Neural progenitor cell (in vitro differentiated cells): ENCODE data around the gene MRPS6.

Source experiments
- CTCF ChIP-seq: fragments of 200-600 bp; sonication (generic); IDR thresholded peaks from 2 replicates; pipeline ENCODE4 v1.5.1; 2017; ENCODE audit warnings: antibody characterized with exemption, mild to moderate bottlenecking
- EZH2 ChIP-seq: fragments of 200-600 bp; sonication (generic); IDR thresholded peaks from 2 replicates; pipeline ENCODE4 v1.6.1; 2017; ENCODE audit warnings: antibody characterized with exemption, mild to moderate bottlenecking, moderate library complexity
- EZH2phosphoT487 ChIP-seq: fragments of 200-600 bp; sonication (generic); IDR thresholded peaks from 2 replicates; pipeline ENCODE4 v1.6.1; 2017; ENCODE audit warnings: antibody characterized with exemption

GRCh38 chr21:34072145-34073031, 990 bp upstream of the MRPS6 start:
- TF ChIP-seq CTCF (no peak), EZH2 (no peak), EZH2phosphoT487 (no peak)
